Endothelial cell of umbilical vein (primary cell): Measurements from ENCODE around the gene ANKFN1. TPM values are rescaled to one million over a fixed set of nuclear protein-coding genes. Genes with fewer than 3 reads are reported as not detected.
A peak's percentile ranks its signal among the peaks of the same experiment; 100 is the strongest.

Source experiments
- BruUV-seq: library from RNA; stranded (reverse); fragments of 400-500 nt; replicated peaks from 2 replicates; lab custom pipeline; 2021; lab: Mats Ljungman, UMichigan
- CTCF ChIA-PET: fragments of 300-600, 350-600 bp; sonication (Branson Sonifier 250); formaldehyde crosslinking; loops from one replicate; lab custom pipeline; 2021; ENCODE audit warnings: antibody characterized with exemption, inconsistent platforms; lab: Charles Lee
- POLR2A ChIA-PET: fragments of 300-600, 350-600 bp; sonication (Branson Sonifier 250); formaldehyde crosslinking; loops from one replicate; lab custom pipeline; 2021; ENCODE audit warnings: antibody characterized with exemption, inconsistent platforms; lab: Charles Lee
- DNase-seq: peaks from one replicate; pipeline ENCODE4 v3.0.0-alpha.2; 2011; ENCODE audit warnings: low read depth, low spot score
- FAIRE-seq: peaks from 2 replicates; lab custom pipeline; 2011; peaks lifted over from hg19 to GRCh38; lab: Jason Lieb, UNC
- H2AFZ ChIP-seq: 2 replicates; pipeline ENCODE4 v1.6.0; 2012; ENCODE audit warnings: low read depth, low read length, control low read depth, inconsistent platforms
- H3K27ac ChIP-seq: 2 replicates; pipeline ENCODE4 v1.5.1; 2011; ENCODE audit warnings: low read depth, mild to moderate bottlenecking, control low read depth, low read length, moderate library complexity; ENCODE audit not compliant: insufficient read depth
- H3K27me3 ChIP-seq, 2 experiments: 2 replicates each; pipeline versions ENCODE4 v1.6.0 to v1.6.1; 2011; ENCODE audit warnings: low read length in 2 of 2, mixed read lengths in 1 of 2; ENCODE audit not compliant: control insufficient read depth in 2 of 2, insufficient read depth in 2 of 2
- H3K36me3 ChIP-seq, 2 experiments: 2 replicates in 1 of 2; 3 replicates in 1 of 2; pipeline ENCODE4 v1.5.1; 2011; ENCODE audit warnings: low read length in 2 of 2, mild to moderate bottlenecking in 1 of 2, moderate library complexity in 1 of 2; ENCODE audit not compliant: control insufficient read depth in 2 of 2, insufficient read depth in 2 of 2; ENCODE audit errors: extremely low read depth in 1 of 2
- H3K4me1 ChIP-seq: 3 replicates; pipeline ENCODE4 v1.5.1; 2011; ENCODE audit warnings: mild to moderate bottlenecking, low read length; ENCODE audit not compliant: control insufficient read depth, insufficient read depth; ENCODE audit errors: extremely low read depth
- H3K4me2 ChIP-seq: 2 replicates; pipeline ENCODE4 v1.6.1; 2011; ENCODE audit warnings: low read length, control low read depth, mixed read lengths; ENCODE audit not compliant: insufficient read depth
- H3K4me3 ChIP-seq, 3 experiments: fragments of 200-600 bp in 1 of 3; sonication (generic), shearing (Covaris generic) in 1 of 3; replicated peaks in 1 of 3; 2 replicates each; pipeline ENCODE4 v1.5.1; 2011 to 2016; ENCODE audit warnings: control low read depth in 3 of 3, low read length in 3 of 3, mild to moderate bottlenecking in 2 of 3, inconsistent platforms in 1 of 3, low read depth in 1 of 3, moderate library complexity in 1 of 3; ENCODE audit not compliant: insufficient read depth in 1 of 3
- H3K79me2 ChIP-seq: 2 replicates; pipeline ENCODE4 v1.6.0; 2012; ENCODE audit warnings: low read length, inconsistent platforms; ENCODE audit not compliant: control insufficient read depth, insufficient read depth
- H3K9ac ChIP-seq: replicated peaks from 2 replicates; pipeline ENCODE3; 2011; ENCODE audit warnings: low read length, control low read depth; ENCODE audit not compliant: insufficient read depth; ENCODE audit errors: extremely low read depth
- H3K9me1 ChIP-seq: replicated peaks from 3 replicates; pipeline ENCODE4 v1.6.0; 2011; ENCODE audit warnings: mild to moderate bottlenecking, low read length; ENCODE audit not compliant: control insufficient read depth, insufficient read depth; ENCODE audit errors: extremely low read depth
- H3K9me3 ChIP-seq: replicated peaks from 2 replicates; pipeline ENCODE4 v1.5.1; 2012; ENCODE audit warnings: low read length, inconsistent platforms; ENCODE audit not compliant: control insufficient read depth, insufficient read depth
- H4K20me1 ChIP-seq: replicated peaks from 2 replicates; pipeline ENCODE3; 2011; ENCODE audit warnings: mild to moderate bottlenecking, low read length; ENCODE audit not compliant: control insufficient read depth, insufficient read depth; ENCODE audit errors: extremely low read depth
- CTCF ChIP-seq, 2 donors: IDR thresholded peaks; 1 replicate in 1 of 2; 2 replicates in 1 of 2; pipeline ENCODE4 v1.5.1; 2011; ENCODE audit warnings: low read length in 2 of 2, mild to moderate bottlenecking in 2 of 2, moderate library complexity in 2 of 2, control low read depth in 1 of 2, inconsistent platforms in 1 of 2, low read depth in 1 of 2; ENCODE audit not compliant: insufficient read depth in 1 of 2; ENCODE audit errors: extremely low read depth in 1 of 2
- EZH2 ChIP-seq: IDR thresholded peaks from 2 replicates; pipeline ENCODE4 v1.6.1; 2012; ENCODE audit warnings: borderline replicate concordance, low read depth, mild to moderate bottlenecking, moderate library complexity, low read length, inconsistent platforms; ENCODE audit not compliant: severe bottlenecking
- FOS ChIP-seq: IDR thresholded peaks from 2 replicates; pipeline ENCODE4 v1.6.1; 2011; ENCODE audit warnings: mild to moderate bottlenecking, low read length, moderate library complexity, borderline replicate concordance; ENCODE audit not compliant: insufficient read depth
- GATA2 ChIP-seq: IDR thresholded peaks from 2 replicates; pipeline ENCODE4 v1.7.0; 2011; ENCODE audit warnings: low read depth, mild to moderate bottlenecking, moderate library complexity, mixed read lengths, low read length; ENCODE audit not compliant: insufficient read length, insufficient read depth
- JUN ChIP-seq: IDR thresholded peaks from 2 replicates; pipeline ENCODE4 v1.6.1; 2011; ENCODE audit warnings: borderline replicate concordance, low read depth; ENCODE audit not compliant: insufficient read length, insufficient read depth
- MYC ChIP-seq: IDR thresholded peaks from one replicate; pipeline ENCODE4 v1.6.1; 2011; ENCODE audit warnings: mild to moderate bottlenecking, low read depth, low read length
- POLR2A ChIP-seq: IDR thresholded peaks from 2 replicates; pipeline ENCODE4 v1.6.1; 2012; ENCODE audit warnings: low read depth, mild to moderate bottlenecking, control low read depth, low read length
- POLR2AphosphoS5 ChIP-seq: IDR thresholded peaks from 2 replicates; pipeline ENCODE4 v1.6.1; 2012; ENCODE audit warnings: low read depth, mild to moderate bottlenecking, control low read depth, low read length, moderate library complexity; ENCODE audit not compliant: insufficient read depth
- dilution Hi-C: fragments of 300-500 bp; cut with MboI; formaldehyde crosslinking; loops from one replicate; pipeline ENCODE4 v1.15.0; 2019; ENCODE audit warnings: low sequenced_read_pairs; ENCODE audit not compliant: extremely low pct_ligation_motif_present
- intact Hi-C: fragments of 100-400 bp; cut with micrococcal nuclease; formaldehyde crosslinking; loops from one replicate; pipeline ENCODE4 v1.10.0; 2022
- polyA plus RNA-seq, 4 experiments: library from polyadenylated mRNA; depleted of rRNA in 3 of 4; stranded (reverse) in 3 of 4; unstranded in 1 of 4; fragments of >200 nt; gene quantifications; 2 replicates each; pipeline versions ENCODE4 v1.2.1 to v1.2.3, GENCODE V29; 2011 to 2012; ENCODE audit warnings: missing spikeins in 1 of 4
- total RNA-seq: library from RNA; stranded (reverse); gene quantifications from 2 replicates; pipeline ENCODE4 v1.2.3, GENCODE V29; 2021
- TF ChIP-seq, protein P1 (sequence below): IDR thresholded peaks from 2 replicates; pipeline ENCODE4 v1.6.1; 2011; ENCODE audit not compliant: insufficient read depth, insufficient read length

ANKFN1 gene
- total and polyA plus RNA-seq, 2 donors (not counting 3 experiments of a cell fraction or from before 2014, with no cell fraction given), result 0.15 TPM; not detected in 1

DNA sequence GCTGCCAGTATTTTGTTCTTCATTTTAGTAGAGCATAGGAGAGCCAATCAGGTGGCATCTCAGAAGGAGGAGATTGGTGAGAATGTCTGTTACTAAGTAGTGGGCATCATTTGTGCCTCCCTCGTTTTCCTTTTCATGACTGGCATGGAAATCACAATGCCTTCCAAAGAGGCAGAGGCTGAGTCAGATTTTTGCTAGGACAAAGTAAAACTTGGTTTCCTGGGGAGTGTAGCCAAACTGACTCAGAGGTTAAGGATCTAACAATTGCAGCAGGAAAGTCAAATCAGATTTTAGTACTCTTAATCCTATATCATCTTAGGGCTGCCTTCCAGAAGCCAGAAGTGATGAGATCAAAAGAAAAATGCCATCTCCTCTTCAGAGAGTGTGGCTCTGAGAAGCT lies 138.7 kb downstream of the ANKFN1 start:
- dilution Hi-C loops (loop anchor here (10.0 kb wide), 1 partner anchor 117 kb away; no protein-coding TSS in a partner anchor), intact Hi-C loops (loop anchor here (1.0 to 2.0 kb wide), 2 partner anchors 25 to 106 kb away; no protein-coding TSS in a partner anchor)
- FAIRE-seq (peak; percentile 85), DNase-seq (peak; percentile 84)
- ChIA-PET CTCF (interaction anchor here (1.4 to 1.9 kb wide), 2 partner anchors 13 to 27 kb away, joined by 5 to 6 read pairs; no protein-coding TSS in a partner anchor), POLR2A (no interaction called here)
- Histone ChIP-seq H4K20me1 (no peaks in the 10 kb centered on the region), H3K4me1 (peaks cover 25% of the 10 kb centered on the region), H3K36me3 (no peaks in the 10 kb centered on the region), H3K9me3 (no peaks in the 10 kb centered on the region), H3K79me2 (no peaks in the 10 kb centered on the region), H2AFZ (no peak overlapping the region), H3K9ac (no peak overlapping the region), H3K4me3 (no peak overlapping the region), H3K4me2 (peak overlapping the region; percentile 61), H3K27ac (peak overlapping the region; percentile 69), H3K9me1 (no peaks in the 10 kb centered on the region), H3K27me3 (no peaks in the 10 kb centered on the region)
- TF ChIP-seq CTCF (IDR thresholded peaks at IDR 0.05; ENCODE audit: extremely low read depth in 1 of 2, insufficient read depth in 1 of 2, low read depth in 1 of 2, low read length in 2 of 2) (no peak), GATA2 (peak; percentile 80), EZH2 (no peak), MYC (no peak), POLR2A (no peak), JUN (peak; percentile 59), POLR2AphosphoS5 (peak; percentile 51), FOS (peak; percentile 85)
- TF ChIP-seq, protein P1, sequence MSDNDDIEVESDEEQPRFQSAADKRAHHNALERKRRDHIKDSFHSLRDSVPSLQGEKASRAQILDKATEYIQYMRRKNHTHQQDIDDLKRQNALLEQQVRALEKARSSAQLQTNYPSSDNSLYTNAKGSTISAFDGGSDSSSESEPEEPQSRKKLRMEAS, result no peak
- no TSS peak for BruUV-seq
